ENCODE results near the gene AAGAB. TPM values are rescaled to one million over a fixed set of nuclear protein-coding genes. Genes with fewer than 3 reads are reported as not detected.

The AAGAB gene
- total and polyA plus RNA-seq, 7 donors, result 22.4 to 48.1 (median 34.5) TPM

DNA sequence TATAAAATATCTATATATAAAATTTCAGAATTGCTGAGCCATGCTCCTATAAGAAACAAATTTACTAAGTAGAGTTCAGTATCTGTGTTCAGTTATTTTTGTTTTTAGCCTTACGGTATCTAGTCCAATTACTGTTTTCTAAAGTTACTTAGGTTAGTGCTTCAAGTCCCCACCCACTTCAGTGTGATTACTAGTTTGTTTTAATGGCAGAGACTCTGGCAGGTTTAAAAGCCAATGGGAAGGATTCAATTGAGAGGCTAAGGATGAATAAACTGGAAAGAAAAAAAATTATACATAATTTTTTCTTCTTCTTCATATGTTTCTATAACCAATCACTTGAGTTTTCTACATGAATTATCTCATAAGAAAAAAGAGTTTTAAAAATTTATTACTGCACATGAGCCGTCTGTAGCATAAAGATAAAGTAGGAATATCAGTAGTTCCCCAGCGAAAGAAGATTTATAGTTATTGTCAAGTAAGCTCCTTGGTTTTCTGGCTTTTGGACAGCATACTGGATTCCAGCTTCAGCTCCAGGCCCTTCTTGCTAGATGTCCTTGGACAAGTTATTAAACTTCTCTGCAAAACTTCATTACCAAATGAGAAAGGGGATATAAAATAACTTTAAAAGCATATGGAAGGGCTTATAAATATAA, 46.8 kb downstream of the AAGAB start:
- Histone ChIP-seq H3K27ac (no peak overlapping the region), H3K4me3 (no peak overlapping the region), H3K36me3 (peaks cover 0 to 23% (median 6%) of the 10 kb centered on the region in 4 donors), H3K4me1 (peaks cover 0 to 7% (median 1%) of the 10 kb centered on the region in 4 donors), H3K27me3 (no peaks in the 10 kb centered on the region), H3K9me3 (no peaks in the 10 kb centered on the region)
- intact Hi-C loops (cut with DNase I), result no loop called here
- DNase-seq, result no peak
- 94 to 97% methylated on average over 3 of the region's 3 CpGs for WGBS, 2 donors
- no peak for TF ChIP-seq POLR2A (IDR thresholded peaks at IDR 0.05)
- TF ChIP-seq POLR2AphosphoS5 (IDR thresholded peaks at IDR 0.05), result no peak
- TF ChIP-seq EP300 (IDR thresholded peaks at IDR 0.05), result no peak
- TF ChIP-seq, protein P1, sequence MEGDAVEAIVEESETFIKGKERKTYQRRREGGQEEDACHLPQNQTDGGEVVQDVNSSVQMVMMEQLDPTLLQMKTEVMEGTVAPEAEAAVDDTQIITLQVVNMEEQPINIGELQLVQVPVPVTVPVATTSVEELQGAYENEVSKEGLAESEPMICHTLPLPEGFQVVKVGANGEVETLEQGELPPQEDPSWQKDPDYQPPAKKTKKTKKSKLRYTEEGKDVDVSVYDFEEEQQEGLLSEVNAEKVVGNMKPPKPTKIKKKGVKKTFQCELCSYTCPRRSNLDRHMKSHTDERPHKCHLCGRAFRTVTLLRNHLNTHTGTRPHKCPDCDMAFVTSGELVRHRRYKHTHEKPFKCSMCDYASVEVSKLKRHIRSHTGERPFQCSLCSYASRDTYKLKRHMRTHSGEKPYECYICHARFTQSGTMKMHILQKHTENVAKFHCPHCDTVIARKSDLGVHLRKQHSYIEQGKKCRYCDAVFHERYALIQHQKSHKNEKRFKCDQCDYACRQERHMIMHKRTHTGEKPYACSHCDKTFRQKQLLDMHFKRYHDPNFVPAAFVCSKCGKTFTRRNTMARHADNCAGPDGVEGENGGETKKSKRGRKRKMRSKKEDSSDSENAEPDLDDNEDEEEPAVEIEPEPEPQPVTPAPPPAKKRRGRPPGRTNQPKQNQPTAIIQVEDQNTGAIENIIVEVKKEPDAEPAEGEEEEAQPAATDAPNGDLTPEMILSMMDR (IDR thresholded peaks at IDR 0.05), result no peak

DNA sequence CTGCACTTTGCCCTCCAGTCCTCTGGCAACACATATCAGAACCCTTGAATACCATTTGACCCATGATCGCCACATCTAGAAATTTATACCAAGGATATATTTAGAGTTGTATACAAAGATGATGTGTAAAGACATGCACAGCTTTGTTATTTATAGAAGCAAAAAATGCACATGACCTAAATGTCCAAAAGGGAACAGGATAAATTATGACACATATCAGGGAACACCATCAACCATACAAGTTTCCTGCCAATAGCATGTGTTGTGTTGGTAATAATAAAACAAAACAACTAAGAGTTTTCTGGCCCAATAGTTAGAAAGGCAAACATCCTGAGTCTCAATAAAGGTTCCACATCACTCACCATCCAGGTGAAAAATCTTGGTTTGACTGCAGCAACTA, 51.5 kb downstream of the AAGAB start:
- Histone ChIP-seq H3K27me3 (no peaks in the 10 kb centered on the region), H3K4me1 (peaks cover 0 to 7% (median 0%) of the 10 kb centered on the region in 4 donors), H3K27ac (no peak overlapping the region), H3K9me3 (no peaks in the 10 kb centered on the region), H3K4me3 (no peak overlapping the region), H3K36me3 (peaks cover 0 to 22% (median 5%) of the 10 kb centered on the region in 4 donors)
- WGBS, 2 donors, result 96 to 100% methylated on average over 1 of the region's 1 CpG
- intact Hi-C loops (cut with DNase I), result no loop called here
- TF ChIP-seq, protein P1 (IDR thresholded peaks at IDR 0.05), result no peak
- TF ChIP-seq EP300 (IDR thresholded peaks at IDR 0.05), result no peak
- no peak for TF ChIP-seq POLR2AphosphoS5 (IDR thresholded peaks at IDR 0.05)
- no peak for TF ChIP-seq POLR2A (IDR thresholded peaks at IDR 0.05)
- DNase-seq, result no peak

DNA sequence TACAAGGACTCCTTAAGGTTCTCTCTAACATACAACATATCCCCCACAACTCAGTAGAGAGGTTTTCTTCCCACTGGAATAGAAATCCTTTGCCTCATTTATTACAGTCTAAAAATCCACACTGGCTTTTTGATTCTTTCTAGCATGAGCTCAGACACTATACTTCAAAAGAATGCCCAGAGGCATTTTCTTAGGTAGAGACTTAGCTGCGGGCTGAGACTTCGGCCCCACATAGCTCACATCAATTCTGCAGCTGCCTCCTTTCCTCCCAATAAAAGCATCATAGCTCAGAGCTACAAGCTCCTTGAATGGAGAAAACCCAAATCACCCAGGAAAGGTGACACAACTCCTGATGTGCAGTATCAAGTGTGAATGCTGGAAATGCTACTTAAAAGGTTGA, 52.4 kb downstream of the AAGAB start:
- no peak overlapping the region for H3K27ac ChIP-seq
- H3K4me3 ChIP-seq, result no peak overlapping the region
- no peak for TF ChIP-seq EP300 (IDR thresholded peaks at IDR 0.05)
- TF ChIP-seq, protein P1 (IDR thresholded peaks at IDR 0.05), result no peak
- TF ChIP-seq POLR2A (IDR thresholded peaks at IDR 0.05), result no peak
- TF ChIP-seq POLR2AphosphoS5 (IDR thresholded peaks at IDR 0.05), result no peak
- H3K9me3 ChIP-seq, result no peaks in the 10 kb centered on the region
- H3K27me3 ChIP-seq, result no peaks in the 10 kb centered on the region
- peaks cover 0 to 5% (median 0%) of the 10 kb centered on the region in 4 donors for H3K4me1 ChIP-seq
- DNase-seq, result no peak
- peaks cover 0 to 19% (median 5%) of the 10 kb centered on the region in 4 donors for H3K36me3 ChIP-seq
- WGBS, 2 donors, result 97 to 100% methylated on average over 2 of the region's 2 CpGs
- intact Hi-C loops (cut with DNase I), result no loop called here

DNA sequence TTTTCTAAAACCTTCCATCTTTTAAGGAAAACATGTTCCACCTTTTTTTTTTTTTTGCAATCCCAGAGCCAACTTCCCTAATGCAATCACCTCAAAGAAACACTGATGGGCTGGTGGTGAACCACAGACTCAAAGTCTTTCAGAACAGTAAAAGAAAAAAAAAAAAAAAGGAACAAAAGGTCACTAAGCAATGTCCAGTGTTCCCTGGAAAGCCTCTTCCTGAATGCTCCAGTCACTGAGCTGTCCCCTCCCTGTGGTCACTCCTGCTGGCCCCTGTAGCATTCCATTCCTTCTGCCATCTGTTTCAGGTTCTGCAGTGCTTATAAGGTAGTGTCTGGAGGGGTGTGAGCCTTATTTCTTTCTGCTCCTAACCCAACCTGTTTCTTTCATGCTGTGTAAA, 53.3 kb downstream of the AAGAB start:
- H3K4me1 ChIP-seq, result peaks cover 0 to 9% (median 2%) of the 10 kb centered on the region in 4 donors
- peaks cover 0 to 19% (median 3%) of the 10 kb centered on the region in 4 donors for H3K36me3 ChIP-seq
- no peaks in the 10 kb centered on the region for H3K27me3 ChIP-seq
- no peak overlapping the region for H3K27ac ChIP-seq
- no peak for TF ChIP-seq POLR2A (IDR thresholded peaks at IDR 0.05)
- TF ChIP-seq EP300 (IDR thresholded peaks at IDR 0.05), result no peak
- TF ChIP-seq POLR2AphosphoS5 (IDR thresholded peaks at IDR 0.05), result no peak
- TF ChIP-seq, protein P1 (IDR thresholded peaks at IDR 0.05), result no peak
- DNase-seq, result no peak
- intact Hi-C loops (cut with DNase I), result no loop called here
- H3K4me3 ChIP-seq, result no peak overlapping the region
- no peaks in the 10 kb centered on the region for H3K9me3 ChIP-seq
